H1 (cell line): ENCODE measurements around the gene SCRN1. TPM values are rescaled to one million over a fixed set of nuclear protein-coding genes. Genes with fewer than 3 reads are reported as not detected.

Source experiments
- CTCF ChIA-PET: fragments of 300-600 bp; sonication (Branson Sonifier 250); formaldehyde crosslinking; loops from one replicate; lab custom pipeline; 2021; ENCODE audit not compliant: partially characterized antibody; lab: Charles Lee
- POLR2A ChIA-PET: fragments of 300-600 bp; sonication (Branson Sonifier 250); formaldehyde crosslinking; loops from one replicate; lab custom pipeline; 2021; ENCODE audit warnings: inconsistent platforms; ENCODE audit not compliant: partially characterized antibody; lab: Charles Lee
- DNase-seq, 2 experiments: peaks; one replicate each; pipeline versions ENCODE4 v3.0.0 to v3.0.0-alpha.2; 2010 to 2022; ENCODE audit warnings: low spot score in 2 of 2, low read depth in 1 of 2, mixed read lengths in 1 of 2
- FAIRE-seq: peaks from 2 replicates; lab custom pipeline; 2011; peaks lifted over from hg19 to GRCh38; lab: Jason Lieb, UNC
- H2AFZ ChIP-seq: 2 replicates; pipeline ENCODE4 v1.8.1; 2012; ENCODE audit warnings: low read length, inconsistent platforms
- H2AK5ac ChIP-seq: 2 replicates; pipeline ENCODE4 v1.6.1; 2013; ENCODE audit warnings: low read depth, low read length
- H2BK120ac ChIP-seq: replicated peaks from 2 replicates; pipeline ENCODE3; 2013; ENCODE audit warnings: low read depth, low read length, inconsistent platforms
- H2BK12ac ChIP-seq: 2 replicates; pipeline ENCODE4 v1.6.1; 2013; ENCODE audit warnings: low read depth, low read length
- H2BK15ac ChIP-seq: 2 replicates; pipeline ENCODE4 v1.6.1; 2013; ENCODE audit warnings: low read length
- H2BK20ac ChIP-seq: 2 replicates; pipeline ENCODE4 v1.6.1; 2013; ENCODE audit warnings: low read length
- H2BK5ac ChIP-seq: 2 replicates; pipeline ENCODE4 v1.6.1; 2013; ENCODE audit warnings: low read depth, low read length
- H3K14ac ChIP-seq: 2 replicates; pipeline ENCODE4 v1.6.1; 2013; ENCODE audit warnings: inconsistent platforms; ENCODE audit not compliant: insufficient read length
- H3K18ac ChIP-seq: 2 replicates; pipeline ENCODE4 v1.6.1; 2013; ENCODE audit warnings: low read length; ENCODE audit errors: extremely low read depth
- H3K23ac ChIP-seq: 2 replicates; pipeline ENCODE4 v1.6.1; 2013; ENCODE audit warnings: inconsistent platforms; ENCODE audit not compliant: insufficient read length
- H3K23me2 ChIP-seq: 2 replicates; pipeline ENCODE4 v1.6.1; 2013; ENCODE audit warnings: low read depth, low read length
- H3K27ac ChIP-seq: 2 replicates; pipeline ENCODE4 v1.6.1; 2011; ENCODE audit warnings: low read depth, low read length, inconsistent platforms
- H3K27me3 ChIP-seq, 4 experiments: replicated peaks in 1 of 4; 1 replicate in 1 of 4; 2 replicates in 3 of 4; pipeline versions ENCODE4 v1.6.1 to v1.8.1; 2011 to 2013; ENCODE audit warnings: low read length in 3 of 4, mild to moderate bottlenecking in 3 of 4, inconsistent platforms in 2 of 4, mixed read lengths in 2 of 4, moderate library complexity in 1 of 4; ENCODE audit not compliant: control insufficient read depth in 3 of 4, insufficient read depth in 3 of 4; ENCODE audit errors: extremely low read depth in 1 of 4
- H3K36me3 ChIP-seq, 4 experiments: 2 replicates each; pipeline versions ENCODE4 v1.6.1 to v1.8.1; 2011 to 2013; ENCODE audit warnings: mild to moderate bottlenecking in 4 of 4, low read length in 3 of 4, moderate library complexity in 2 of 4, control low read depth in 1 of 4, inconsistent platforms in 1 of 4; ENCODE audit not compliant: insufficient read depth in 4 of 4, control insufficient read depth in 2 of 4
- H3K4ac ChIP-seq: replicated peaks from 2 replicates; pipeline ENCODE3; 2013; ENCODE audit warnings: low read length, low read depth, mixed read lengths, inconsistent platforms; ENCODE audit not compliant: insufficient read length
- H3K4me1 ChIP-seq, 4 experiments: replicated peaks in 1 of 4; 1 replicate in 1 of 4; 2 replicates in 3 of 4; pipeline versions ENCODE4 v1.6.1 to v1.8.1; 2011 to 2013; ENCODE audit warnings: low read length in 3 of 4, inconsistent platforms in 2 of 4, mixed read lengths in 1 of 4; ENCODE audit not compliant: insufficient read depth in 4 of 4, control insufficient read depth in 3 of 4
- H3K4me2 ChIP-seq, 2 experiments: 2 replicates each; pipeline versions ENCODE4 v1.6.1 to v1.8.1; 2011 to 2013; ENCODE audit warnings: low read depth in 2 of 2, low read length in 2 of 2, control low read depth in 1 of 2, inconsistent platforms in 1 of 2, mild to moderate bottlenecking in 1 of 2; ENCODE audit not compliant: insufficient read depth in 1 of 2
- H3K4me3 ChIP-seq, 4 experiments: fragments of 200-600, 300-600 bp in 1 of 4; sonication (generic), shearing (Covaris generic), sonication (Bioruptor Twin) in 1 of 4; 2 replicates each; pipeline versions ENCODE4 v1.5.1 to v1.8.1; 2011 to 2016; ENCODE audit warnings: low read length in 4 of 4, low read depth in 3 of 4, control low read depth in 2 of 4, inconsistent platforms in 2 of 4, mild to moderate bottlenecking in 2 of 4, mixed read lengths in 1 of 4, moderate library complexity in 1 of 4; ENCODE audit not compliant: insufficient read depth in 2 of 4; ENCODE audit errors: extremely low read depth in 1 of 4
- H3K56ac ChIP-seq: replicated peaks from 2 replicates; pipeline ENCODE3; 2013; ENCODE audit warnings: low read depth, mild to moderate bottlenecking, mixed read lengths, low read length, inconsistent platforms; ENCODE audit not compliant: insufficient read length
- H3K79me1 ChIP-seq: 2 replicates; pipeline ENCODE4 v1.6.1; 2013; ENCODE audit warnings: low read depth, low read length, control low read depth
- H3K79me2 ChIP-seq, 2 experiments: 2 replicates each; pipeline versions ENCODE4 v1.6.1 to v1.8.1; 2012 to 2013; ENCODE audit warnings: low read length in 2 of 2, mild to moderate bottlenecking in 2 of 2, inconsistent platforms in 1 of 2; ENCODE audit not compliant: insufficient read depth in 2 of 2, control insufficient read depth in 1 of 2
- H3K9ac ChIP-seq, 4 experiments: replicated peaks in 1 of 4; 1 replicate in 1 of 4; 2 replicates in 3 of 4; pipeline versions ENCODE4 v1.6.1 to v1.8.1; 2011 to 2013; ENCODE audit warnings: low read depth in 3 of 4, low read length in 3 of 4, control low read depth in 2 of 4, mild to moderate bottlenecking in 2 of 4, moderate library complexity in 2 of 4, inconsistent platforms in 1 of 4; ENCODE audit errors: extremely low read depth in 1 of 4
- H3K9me3 ChIP-seq, 2 experiments: 2 replicates each; pipeline versions ENCODE4 v1.6.1 to v1.8.1; 2012 to 2013; ENCODE audit warnings: mild to moderate bottlenecking in 2 of 2, moderate library complexity in 2 of 2, control low read depth in 1 of 2, inconsistent platforms in 1 of 2, low read depth in 1 of 2, low read length in 1 of 2, mixed read lengths in 1 of 2; ENCODE audit not compliant: insufficient read depth in 2 of 2
- H4K20me1 ChIP-seq, 2 experiments: replicated peaks in 1 of 2; 2 replicates each; pipeline versions ENCODE3 to v1.8.1; 2011 to 2013; ENCODE audit warnings: inconsistent platforms in 2 of 2, low read length in 2 of 2, mild to moderate bottlenecking in 1 of 2; ENCODE audit not compliant: insufficient read depth in 2 of 2, control insufficient read depth in 1 of 2
- H4K5ac ChIP-seq: 2 replicates; pipeline ENCODE4 v1.6.1; 2013; ENCODE audit warnings: low read length, low read depth, mixed read lengths, inconsistent platforms; ENCODE audit not compliant: insufficient read length
- H4K8ac ChIP-seq: 2 replicates; pipeline ENCODE4 v1.8.0; 2013; ENCODE audit warnings: mild to moderate bottlenecking, moderate library complexity, low read length, inconsistent platforms; ENCODE audit not compliant: insufficient read depth; ENCODE audit errors: extremely low read depth
- H4K91ac ChIP-seq: replicated peaks from 2 replicates; pipeline ENCODE3; 2013; ENCODE audit warnings: low read length, mixed read lengths, inconsistent platforms; ENCODE audit not compliant: insufficient read length
- BACH1 ChIP-seq: IDR thresholded peaks from 2 replicates; pipeline ENCODE4 v1.6.1; 2012; ENCODE audit warnings: low read length, improper control_type of control experiment
- CEBPB ChIP-seq: IDR thresholded peaks from 2 replicates; pipeline ENCODE4 v1.6.1; 2012; ENCODE audit warnings: low read depth, low read length
- CHD1 ChIP-seq: IDR thresholded peaks from 2 replicates; pipeline ENCODE4 v1.6.1; 2012; ENCODE audit warnings: low read depth, low read length, improper control_type of control experiment
- JUND ChIP-seq: IDR thresholded peaks from 2 replicates; pipeline ENCODE4 v1.6.1; 2011; ENCODE audit warnings: mild to moderate bottlenecking, improper control_type of control experiment, low read length
- POLR2A ChIP-seq, 2 experiments: IDR thresholded peaks; 1 replicate in 1 of 2; 2 replicates in 1 of 2; pipeline ENCODE4 v1.6.1; 2011; ENCODE audit warnings: low read depth in 2 of 2, low read length in 2 of 2, mild to moderate bottlenecking in 2 of 2; ENCODE audit errors: control extremely low read depth in 1 of 2
- RBBP5 ChIP-seq: IDR thresholded peaks from 2 replicates; pipeline ENCODE4 v1.7.1; 2012; ENCODE audit warnings: low read depth, mild to moderate bottlenecking, inconsistent platforms, low read length, moderate library complexity, borderline replicate concordance
- SIN3A ChIP-seq, 2 experiments: IDR thresholded peaks in 1 of 2; conservative IDR thresholded peaks in 1 of 2; 2 replicates each; pipeline ENCODE4 v1.6.1; 2011 to 2012; ENCODE audit warnings: low read length in 2 of 2, improper control_type of control experiment in 1 of 2, low read depth in 1 of 2, mild to moderate bottlenecking in 1 of 2
- TAF7 ChIP-seq: optimal IDR thresholded peaks from 2 replicates; pipeline ENCODE3; 2011; ENCODE audit warnings: low read depth, mild to moderate bottlenecking, inconsistent platforms, low read length, moderate library complexity, borderline replicate concordance
- TEAD4 ChIP-seq: IDR thresholded peaks from 2 replicates; pipeline ENCODE4 v1.6.1; 2012; ENCODE audit warnings: low read depth, low read length, inconsistent platforms, mixed read lengths
- polyA plus RNA-seq, 7 experiments: library from polyadenylated mRNA; depleted of rRNA in 3 of 7; stranded (reverse) in 5 of 7; unstranded in 2 of 7; fragments of >200 nt in 5 of 7; fragments of 200-250 nt in 2 of 7; gene quantifications; 1 replicate in 5 of 7; 2 replicates in 1 of 7; 4 replicates in 1 of 7; pipeline versions ENCODE4 v1.2.1 to v1.2.3, GENCODE V29; 2011 to 2013; ENCODE audit warnings: missing spikeins in 2 of 7, mixed read lengths in 2 of 7
- total RNA-seq: library from RNA; stranded (reverse); fragmentation: NEBNext Ultra II Directional; extraction: Animal tissue kit (Norgen Biotek cat#: 25700); gene quantifications from 2 replicates; pipeline ENCODE4 v1.2.1, GENCODE V29; 2021

SCRN1 gene
- total and polyA plus RNA-seq, 2 of the 8 experiments (the other 6 are each of a cell fraction or from before 2014, with no cell fraction given), result 36.0 to 75.8 TPM

DNA sequence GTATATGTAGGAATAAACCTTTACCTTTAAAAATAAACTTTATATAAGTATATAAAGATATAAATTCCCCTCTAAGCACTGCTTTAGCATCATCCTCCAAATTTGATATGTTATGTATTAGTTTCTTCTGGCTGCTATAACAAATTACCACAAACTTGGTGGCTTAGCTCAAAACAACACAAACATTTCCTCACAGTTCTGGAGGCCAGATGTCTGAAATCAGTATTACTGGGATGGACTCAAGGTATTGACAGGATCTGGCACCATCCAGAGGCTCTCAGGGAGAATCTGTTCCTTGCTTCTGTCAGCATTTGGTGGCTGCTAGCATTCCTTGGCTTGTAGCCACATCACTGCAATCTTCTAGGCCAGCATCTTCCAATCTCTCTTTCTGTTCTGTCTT lies 6.7 kb upstream of the SCRN1 start:
- Histone ChIP-seq H3K4me1 (no peaks in the 10 kb centered on the region; a peak in 1 of 7 replicates), H4K91ac (no peak overlapping the region), H2BK5ac (no peak overlapping the region), H3K56ac (no peak overlapping the region), H2BK12ac (no peak overlapping the region), H3K9ac (no peak overlapping the region), H3K27ac (no peak overlapping the region), H3K4me3 (no peak overlapping the region), H4K5ac (no peak overlapping the region), H3K79me1 (no peaks in the 10 kb centered on the region), H2BK15ac (no peak overlapping the region), H2BK20ac (no peak overlapping the region), H3K23ac (no peak overlapping the region), H3K27me3 (no peaks in the 10 kb centered on the region; a peak in 1 of 7 replicates), H3K18ac (no peak overlapping the region), H3K79me2 (no peaks in the 10 kb centered on the region), H3K4me2 (no peak overlapping the region), H2AFZ (no peak overlapping the region), H2BK120ac (no peak overlapping the region), H3K36me3 (no peaks in the 10 kb centered on the region), H3K9me3 (peaks cover 9 to 11% of the 10 kb centered on the region in 2 experiments), H3K4ac (no peak overlapping the region), H4K20me1 (no peaks in the 10 kb centered on the region), H4K8ac (no peak overlapping the region), H3K14ac (no peak overlapping the region), H3K23me2 (no peaks in the 10 kb centered on the region), H2AK5ac (no peak overlapping the region)
- CTCF ChIA-PET, result no interaction called here
- DNase-seq (no peak), FAIRE-seq (no peak)
- POLR2A ChIA-PET, result no interaction called here
- TF ChIP-seq JUND, result no peak
- no peak for TF ChIP-seq TAF7
- no peak for TF ChIP-seq BACH1
- no peak for TF ChIP-seq CHD1
- no peak for TF ChIP-seq CEBPB
- no peak for TF ChIP-seq SIN3A (conservative IDR thresholded peaks at IDR 0.05 in 1 of 2, IDR thresholded peaks at IDR 0.05 in 1 of 2; ENCODE audit: low read depth in 1 of 2, low read length in 2 of 2)
- TF ChIP-seq POLR2A (IDR thresholded peaks at IDR 0.05; ENCODE audit: control extremely low read depth in 1 of 2, low read depth in 2 of 2, low read length in 2 of 2), result no peak
- no peak for TF ChIP-seq TEAD4
- TF ChIP-seq RBBP5, result no peak
